GM12878 (cell line): ENCODE results near the gene RNF186. TPM values are rescaled to one million over a fixed set of nuclear protein-coding genes. Genes with fewer than 3 reads are reported as not detected.

Experiments
- ATAC-seq: fragments of 200-7000 bp; cut with Tn5 transposase; 3 replicates; pipeline ENCODE4 v1.9.1; 2020; ENCODE audit warnings: mild to moderate bottlenecking, moderate library complexity
- BruUV-seq: library from RNA; stranded (reverse); fragments of 400-500 nt; replicated peaks from 2 replicates; lab custom pipeline; 2021; lab: Mats Ljungman, UMichigan
- CTCF ChIA-PET: fragments of 300-600 bp; sonication (Branson Sonifier 250); formaldehyde crosslinking; extraction: SDS; loops from one replicate; lab custom pipeline; 2021; ENCODE audit warnings: inconsistent platforms; lab: Yijun Ruan, JAX
- POLR2A ChIA-PET: fragments of 350-600 bp; formaldehyde crosslinking; extraction: SDS; loops from one replicate; lab custom pipeline; 2021; ENCODE audit warnings: inconsistent platforms; lab: Charles Lee
- RAD21 ChIA-PET: fragments of 300-600 bp; sonication (Branson Sonifier 250); formaldehyde crosslinking; loops from one replicate; lab custom pipeline; 2023; ENCODE audit warnings: antibody characterized with exemption; ENCODE audit not compliant: unreplicated experiment; lab: Charles Lee
- SMC1A ChIA-PET: fragments of 300-600 bp; sonication (Branson Sonifier 250); formaldehyde crosslinking; loops from one replicate; lab custom pipeline; 2023; ENCODE audit not compliant: unreplicated experiment, uncharacterized antibody; lab: Charles Lee
- DNase-seq: peaks from one replicate; pipeline ENCODE4 v3.0.0-alpha.2; 2011; ENCODE audit warnings: low read depth, low spot score
- FAIRE-seq: peaks from 3 replicates; lab custom pipeline; 2011; peaks lifted over from hg19 to GRCh38; lab: Jason Lieb, UNC
- H2AFZ ChIP-seq: 2 replicates; pipeline ENCODE4 v1.6.0; 2011; ENCODE audit warnings: low read depth, low read length, control low read depth; ENCODE audit not compliant: control insufficient read depth
- H3K27ac ChIP-seq: 2 replicates; pipeline ENCODE4 v1.5.1; 2011; ENCODE audit warnings: control low read depth; ENCODE audit not compliant: control insufficient read depth, insufficient read depth
- H3K27me3 ChIP-seq, 2 experiments: replicated peaks in 1 of 2; 2 replicates each; pipeline versions ENCODE4 v1.6.0 to v1.6.1; 2011; ENCODE audit warnings: low read length in 1 of 2; ENCODE audit not compliant: control insufficient read depth in 2 of 2, insufficient read depth in 2 of 2
- H3K36me3 ChIP-seq, 2 experiments: 2 replicates each; pipeline ENCODE4 v1.5.1; 2011; ENCODE audit warnings: low read length in 1 of 2; ENCODE audit not compliant: control insufficient read depth in 2 of 2, insufficient read depth in 2 of 2
- H3K4me1 ChIP-seq: 2 replicates; pipeline ENCODE4 v1.6.1; 2011; ENCODE audit warnings: mild to moderate bottlenecking, low read length, moderate library complexity, mixed read lengths; ENCODE audit not compliant: control insufficient read depth, insufficient read depth
- H3K4me2 ChIP-seq: 2 replicates; pipeline ENCODE4 v1.6.0; 2011; ENCODE audit warnings: control low read depth; ENCODE audit not compliant: control insufficient read depth, insufficient read depth
- H3K4me3 ChIP-seq: fragments of 200-600 bp; sonication (generic); 2 replicates; pipeline ENCODE4 v1.5.1; 2016
- H3K79me2 ChIP-seq: 2 replicates; pipeline ENCODE4 v1.6.0; 2011; ENCODE audit warnings: low read length; ENCODE audit not compliant: control insufficient read depth, insufficient read depth
- H3K9ac ChIP-seq: 2 replicates; pipeline ENCODE4 v1.8.0; 2011; ENCODE audit warnings: low read length, control low read depth, mixed read lengths; ENCODE audit not compliant: control insufficient read depth, insufficient read depth
- H3K9me3 ChIP-seq: replicated peaks from 3 replicates; pipeline ENCODE4 v1.5.1; 2011; ENCODE audit warnings: mild to moderate bottlenecking, low read length; ENCODE audit not compliant: control insufficient read depth, insufficient read depth
- H4K20me1 ChIP-seq: 2 replicates; pipeline ENCODE4 v1.6.0; 2011; ENCODE audit not compliant: control insufficient read depth, insufficient read depth
- BCL11A ChIP-seq: IDR thresholded peaks from 2 replicates; pipeline ENCODE4 v1.6.1; 2011; ENCODE audit warnings: low read depth, low read length
- CEBPB ChIP-seq, 2 experiments: fragments of 150-350 bp in 1 of 2; IDR thresholded peaks; 2 replicates each; pipeline ENCODE4 v1.6.1; 2012 to 2014; ENCODE audit warnings: low read depth in 2 of 2, low read length in 2 of 2, borderline replicate concordance in 1 of 2, inconsistent platforms in 1 of 2
- IRF4 ChIP-seq: IDR thresholded peaks from 2 replicates; pipeline ENCODE4 v1.6.1; 2011; ENCODE audit warnings: low read depth, low read length
- MLLT1 ChIP-seq: fragments of 450-650 bp; IDR thresholded peaks from 2 replicates; pipeline ENCODE4 v1.6.1; 2016; ENCODE audit warnings: mild to moderate bottlenecking
- RB1 ChIP-seq: fragments of 450-650 bp; formaldehyde crosslinking; IDR thresholded peaks from 2 replicates; pipeline ENCODE4 v1.6.1; 2017; ENCODE audit warnings: mild to moderate bottlenecking, borderline replicate concordance
- WRNIP1 ChIP-seq: IDR thresholded peaks from 2 replicates; pipeline ENCODE4 v1.6.1; 2011; ENCODE audit warnings: low read depth, low read length, improper control_type of control experiment, borderline replicate concordance
- whole genome bisulfite sequencing: methylation state at CpG from one replicate; pipeline ENCODE4 v1.1.6; 2016; ENCODE audit warnings: low lambda C conversion rate; ENCODE audit not compliant: insufficient replicate concordance, insufficient coverage; ENCODE audit errors: missing lambda C conversion rate; 5-methylcytosine and 5-hydroxymethylcytosine counted together
- in situ Hi-C: fragments of 300-500 bp; cut with MboI; formaldehyde crosslinking; loops from 9 replicates; pipeline ENCODE4 v1.14.3; 2018; ENCODE audit warnings: mixed read lengths
- intact Hi-C: fragments of 100-400 bp; cut with micrococcal nuclease; formaldehyde crosslinking; loops from one replicate; pipeline ENCODE4 v1.14.2; 2022; ENCODE audit not compliant: unreplicated experiment
- polyA plus RNA-seq, 11 experiments: library from polyadenylated mRNA; depleted of rRNA in 4 of 11; unstranded in 6 of 11; stranded (reverse) in 5 of 11; fragments of >200 nt; fragmentation: Nextera tagmentation in 4 of 11; fragmentation: Illumina TruSeq in 1 of 11; extraction: Ambion mirVana in 4 of 11; extraction: Trizol in 1 of 11; gene quantifications; 1 replicate in 1 of 11; 2 replicates in 10 of 11; pipeline versions ENCODE4 v1.2.1 to v1.2.3, GENCODE V29; 2011 to 2016; ENCODE audit warnings: inconsistent platforms in 2 of 11, missing spikeins in 2 of 11, low read depth in 1 of 11
- total RNA-seq, 4 experiments: library from RNA; depleted of rRNA in 3 of 4; stranded (reverse); fragments of >200 nt in 3 of 4; fragmentation: Illumina TruSeq in 1 of 4; extraction: Trizol in 1 of 4; gene quantifications; 2 replicates each; pipeline versions ENCODE4 v1.2.1 to v1.2.3, GENCODE V29; 2013 to 2021

Gene RNF186
- total and polyA plus RNA-seq, 10 of the 15 experiments (the other 5 are each of a cell fraction or from before 2014, with no cell fraction given) = not detected

DNA sequence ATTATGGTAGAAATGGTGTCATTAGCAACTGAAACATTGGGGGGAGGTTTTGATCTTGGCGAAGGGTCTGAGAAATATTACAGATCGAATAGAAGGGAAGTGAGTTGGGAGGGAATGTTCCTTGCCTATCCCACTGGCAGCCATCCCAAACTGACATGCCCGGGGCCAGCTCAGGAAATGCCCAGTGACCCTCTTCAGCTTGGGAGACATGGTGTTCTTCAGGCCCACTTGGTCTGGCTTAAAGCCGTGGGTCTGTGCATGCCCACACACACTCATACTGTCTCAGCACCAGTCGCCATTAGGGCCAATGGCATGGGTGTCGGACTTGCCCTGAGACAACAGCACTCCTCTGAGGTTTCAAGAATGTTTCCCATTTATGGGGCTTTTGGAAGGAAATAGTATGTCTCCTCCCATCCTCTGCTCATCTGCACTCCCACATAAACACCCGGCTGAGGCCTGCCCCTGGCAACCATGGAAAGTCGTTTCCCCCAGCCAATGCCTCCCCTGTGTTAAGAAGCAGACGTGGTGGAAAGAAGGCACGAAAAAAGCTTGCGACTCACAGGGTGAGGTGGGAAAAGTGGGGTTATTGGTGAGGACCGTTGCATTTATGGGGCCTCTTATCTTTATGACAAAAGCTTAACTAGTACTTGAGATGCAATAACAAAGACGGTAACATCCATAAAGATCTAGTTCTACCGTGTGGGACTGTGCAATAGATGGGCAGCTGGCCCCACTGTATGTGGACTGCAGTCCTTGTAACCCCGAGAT, 2.0 kb downstream of the RNF186 start:
- Histone ChIP-seq H3K9me3 (no peaks in the 10 kb centered on the region), H3K4me1 (no peaks in the 10 kb centered on the region), H3K27ac (no peak overlapping the region), H4K20me1 (no peaks in the 10 kb centered on the region), H3K4me3 (no peak overlapping the region), H2AFZ (no peak overlapping the region), H3K27me3 (no peaks in the 10 kb centered on the region; a peak in 1 of 4 replicates), H3K36me3 (no peaks in the 10 kb centered on the region), H3K4me2 (no peak overlapping the region), H3K9ac (no peak overlapping the region), H3K79me2 (no peaks in the 10 kb centered on the region)
- ChIA-PET SMC1A (interaction anchor here (1.6 kb wide), 1 partner anchor 98 kb away, joined by 3 read pairs; no protein-coding TSS in a partner anchor), POLR2A (no interaction called here), CTCF (interaction anchor here (0.9 to 1.6 kb wide), 8 partner anchors 11 to 567 kb away, joined by 3 to 7 read pairs (median 4); no protein-coding TSS in a partner anchor), RAD21 (interaction anchor here (2.2 kb wide), 1 partner anchor 151 kb away, joined by 13 read pairs; no protein-coding TSS in a partner anchor)
- FAIRE-seq (no peak), ATAC-seq (no peak), DNase-seq (no peak)
- BruUV-seq = no TSS peak
- intact Hi-C loops (no loop called here), in situ Hi-C loops (no loop called here)
- TF ChIP-seq RB1 (no peak), WRNIP1 (no peak), IRF4 (no peak), CEBPB (IDR thresholded peaks at IDR 0.05; ENCODE audit: borderline replicate concordance in 1 of 2, low read depth in 2 of 2, low read length in 2 of 2) (no peak), BCL11A (no peak), MLLT1 (no peak)
- 35% methylated on average over 15 of the region's 15 CpGs for WGBS
